Right lobe of liver (tissue), 4 donors: Measurements from ENCODE around the gene PLPP4.

ENCODE experiments used
- POLR2A ChIP-seq: fragments of 450-650 bp; IDR thresholded peaks from one replicate; pipeline ENCODE4 v1.6.1; 2017; ENCODE audit warnings: antibody characterized with exemption, mild to moderate bottlenecking
- TF ChIP-seq, protein P1 (sequence below), 4 donors: fragments of 200-600 bp in 3 of 4; fragments of 450-650 bp in 1 of 4; IDR thresholded peaks; one replicate each; pipeline versions ENCODE4 v1.5.1 to v1.8.0; 2016 to 2022; ENCODE audit warnings: antibody characterized with exemption in 4 of 4, mild to moderate bottlenecking in 2 of 4
- donor health status: DM: no; HTN: no; CAD: no.
- donor health status: DM: no; HTN: no; CAD: no.
- donor health status: DM: no; HTN: yes; CAD: no.

DNA sequence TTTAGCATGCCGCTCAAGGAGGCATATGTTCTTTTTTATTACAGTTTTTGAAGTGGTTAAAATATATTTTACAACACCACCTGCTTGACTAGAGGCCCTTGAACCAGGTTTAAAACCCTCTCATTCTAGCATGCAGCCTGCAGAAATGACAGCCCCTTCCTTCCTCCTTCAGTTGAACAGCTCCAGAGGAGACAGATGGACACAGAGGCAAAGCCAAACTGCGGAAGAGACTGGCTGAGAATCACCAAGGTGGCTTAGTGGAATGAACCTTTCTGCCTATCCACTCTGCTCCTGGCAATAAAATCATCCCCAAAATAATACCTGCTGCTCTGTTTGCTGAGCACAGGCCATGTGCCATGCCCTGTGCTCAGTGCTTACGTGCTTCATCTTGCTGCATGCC is 23.9 kb upstream of the PLPP4 start:
- TF ChIP-seq, protein P1, sequence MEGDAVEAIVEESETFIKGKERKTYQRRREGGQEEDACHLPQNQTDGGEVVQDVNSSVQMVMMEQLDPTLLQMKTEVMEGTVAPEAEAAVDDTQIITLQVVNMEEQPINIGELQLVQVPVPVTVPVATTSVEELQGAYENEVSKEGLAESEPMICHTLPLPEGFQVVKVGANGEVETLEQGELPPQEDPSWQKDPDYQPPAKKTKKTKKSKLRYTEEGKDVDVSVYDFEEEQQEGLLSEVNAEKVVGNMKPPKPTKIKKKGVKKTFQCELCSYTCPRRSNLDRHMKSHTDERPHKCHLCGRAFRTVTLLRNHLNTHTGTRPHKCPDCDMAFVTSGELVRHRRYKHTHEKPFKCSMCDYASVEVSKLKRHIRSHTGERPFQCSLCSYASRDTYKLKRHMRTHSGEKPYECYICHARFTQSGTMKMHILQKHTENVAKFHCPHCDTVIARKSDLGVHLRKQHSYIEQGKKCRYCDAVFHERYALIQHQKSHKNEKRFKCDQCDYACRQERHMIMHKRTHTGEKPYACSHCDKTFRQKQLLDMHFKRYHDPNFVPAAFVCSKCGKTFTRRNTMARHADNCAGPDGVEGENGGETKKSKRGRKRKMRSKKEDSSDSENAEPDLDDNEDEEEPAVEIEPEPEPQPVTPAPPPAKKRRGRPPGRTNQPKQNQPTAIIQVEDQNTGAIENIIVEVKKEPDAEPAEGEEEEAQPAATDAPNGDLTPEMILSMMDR (IDR thresholded peaks at IDR 0.05) = no peak
- TF ChIP-seq POLR2A = no peak
